Activated CD8-positive, alpha-beta memory T cell treated with anti-CD3 and anti-CD28 coated beads for 48 hours (primary cell): Measurements from ENCODE around the gene TIMP2.
"Not testable (repeated sequence)": the region's sequence is repeated elsewhere in the genome, so short reads cannot be mapped to it uniquely, and the experiment has no call there.

ENCODE experiments used
- DNase-seq, 3 experiments: peaks; one replicate each; pipeline ENCODE4 v3.0.0-alpha.2; 2020; ENCODE audit warnings: low read depth in 2 of 3, low spot score in 2 of 3

The TIMP2 gene

GRCh38 chr17:78873519-78874340, 51.5 kb downstream of the TIMP2 start:
- DNase-seq, result no peak

GRCh38 chr17:78872486-78872885, 52.7 kb downstream of the TIMP2 start:
- no peak for DNase-seq

GRCh38 chr17:78870621-78871020, 54.6 kb downstream of the TIMP2 start:
- DNase-seq, result no peak

- DNase-seq, result no peak
These were observed 56.8 kb downstream of the TIMP2 start for GRCh38 chr17:78868391-78868790.

- DNase-seq, result not testable (repeated sequence)
These were observed 58.1 kb downstream of the TIMP2 start for GRCh38 chr17:78867046-78867445.

- peak in 2 of 3 experiments; percentile 41 to 56 for DNase-seq
These were observed 59.4 kb downstream of the TIMP2 start for GRCh38 chr17:78865682-78866390.

- no peak for DNase-seq
These were observed 61.1 kb downstream of the TIMP2 start for GRCh38 chr17:78864117-78864516.

- DNase-seq, result no peak
These were observed 62.8 kb downstream of the TIMP2 start for GRCh38 chr17:78862073-78863023.

- no peak for DNase-seq
These were observed 64.0 kb downstream of the TIMP2 start for GRCh38 chr17:78861229-78861628.

- DNase-seq, result no peak
These were observed 66.1 kb downstream of the TIMP2 start for GRCh38 chr17:78859051-78859450.

GRCh38 chr17:78857266-78857665, 67.9 kb downstream of the TIMP2 start:
- DNase-seq, result no peak

GRCh38 chr17:78855561-78856165, 69.5 kb downstream of the TIMP2 start:
- no peak for DNase-seq

- DNase-seq, result no peak
These were observed 70.7 kb downstream of the TIMP2 start for GRCh38 chr17:78854508-78854907.

GRCh38 chr17:78853926-78854394, 71.2 kb downstream of the TIMP2 start:
- no peak for DNase-seq

GRCh38 chr17:78852709-78853121, 72.5 kb downstream of the TIMP2 start:
- DNase-seq, result no peak

- DNase-seq, result no peak
These were observed 76.2 kb downstream of the TIMP2 start for GRCh38 chr17:78849026-78849425.

GRCh38 chr17:78847052-78847451, 78.1 kb downstream of the TIMP2 start:
- no peak for DNase-seq

GRCh38 chr17:78844301-78845005, 80.7 kb downstream of the TIMP2 start:
- DNase-seq, result no peak

GRCh38 chr17:78842881-78843565, 82.2 kb downstream of the TIMP2 start:
- peak in 1 of 3 experiments; percentile 20 for DNase-seq
